ENCODE measurements around the gene ATAD2B.

Gene ATAD2B

DNA sequence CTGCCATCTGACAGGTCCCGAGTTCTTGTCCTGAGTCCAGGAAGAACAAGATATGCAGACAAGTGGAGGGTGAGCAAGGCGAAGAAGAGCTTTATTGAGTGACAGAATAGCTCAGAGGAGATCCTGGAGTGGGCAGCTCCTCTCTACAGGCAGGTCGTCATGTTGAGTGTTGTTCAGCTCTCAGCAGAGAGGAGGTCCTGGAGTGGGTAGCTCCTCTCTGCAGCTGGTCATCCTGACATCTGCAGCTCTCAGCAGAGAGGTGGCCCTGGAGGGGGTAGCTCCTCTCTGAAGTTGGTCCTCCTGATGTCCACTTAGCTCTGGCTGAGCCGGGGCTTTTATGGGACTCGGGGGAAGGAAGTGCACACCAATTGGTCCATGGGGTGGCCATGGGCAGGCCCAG is 90.4 kb downstream of the ATAD2B start:
- DNase-seq = no peak

GRCh38 chr2:23835988-23836387 is 90.9 kb downstream of the ATAD2B start:
- no peak for DNase-seq

GRCh38 chr2:23835423-23835822 is 91.5 kb downstream of the ATAD2B start:
- no peak for DNase-seq

GRCh38 chr2:23828986-23829385 is 97.9 kb downstream of the ATAD2B start:
- no peak for DNase-seq

GRCh38 chr2:23828256-23828980 is 98.5 kb downstream of the ATAD2B start:
- DNase-seq = no peak

- no peak for DNase-seq
These were observed 99.6 kb downstream of the ATAD2B start for GRCh38 chr2:23827287-23827686.

DNA sequence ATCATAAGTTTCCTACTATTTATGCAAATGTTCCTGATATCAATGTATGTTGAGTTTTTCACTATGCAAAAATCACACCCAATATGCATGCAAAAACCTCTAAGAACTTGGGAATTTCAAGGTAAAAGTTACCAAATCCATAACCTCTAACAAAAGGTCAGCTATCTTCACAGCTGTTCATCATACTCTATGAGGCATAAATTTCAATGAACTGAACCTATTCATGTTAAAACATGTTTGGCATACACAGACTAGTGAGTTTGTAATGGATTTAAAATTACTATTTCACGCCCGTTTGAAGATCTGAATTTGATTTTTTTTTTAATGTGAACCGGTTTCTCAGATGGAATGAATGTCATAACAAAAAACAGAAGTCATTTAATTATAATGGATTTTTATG is 100.2 kb downstream of the ATAD2B start:
- no peak for DNase-seq

DNA sequence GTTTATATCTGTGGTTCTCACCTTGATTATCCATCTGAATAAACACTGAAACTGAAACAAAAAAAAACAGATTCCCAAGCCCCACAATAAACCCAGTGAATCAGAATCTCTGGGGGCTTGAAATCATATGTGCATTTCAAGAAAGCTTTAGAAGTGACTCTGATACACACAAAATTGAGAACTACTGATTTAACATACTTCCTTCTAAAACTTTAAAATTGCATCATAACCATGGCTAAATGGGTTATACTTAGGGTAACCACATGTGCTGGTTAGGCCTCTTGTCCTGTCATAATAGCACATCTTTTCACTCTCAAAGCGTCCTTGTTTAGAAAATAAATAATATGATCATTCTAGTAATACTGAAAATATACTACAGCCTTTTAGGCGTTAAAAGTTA is 100.9 kb downstream of the ATAD2B start:
- DNase-seq = no peak

GRCh38 chr2:23824777-23825212 is 102.1 kb downstream of the ATAD2B start:
- no peak for DNase-seq

DNA sequence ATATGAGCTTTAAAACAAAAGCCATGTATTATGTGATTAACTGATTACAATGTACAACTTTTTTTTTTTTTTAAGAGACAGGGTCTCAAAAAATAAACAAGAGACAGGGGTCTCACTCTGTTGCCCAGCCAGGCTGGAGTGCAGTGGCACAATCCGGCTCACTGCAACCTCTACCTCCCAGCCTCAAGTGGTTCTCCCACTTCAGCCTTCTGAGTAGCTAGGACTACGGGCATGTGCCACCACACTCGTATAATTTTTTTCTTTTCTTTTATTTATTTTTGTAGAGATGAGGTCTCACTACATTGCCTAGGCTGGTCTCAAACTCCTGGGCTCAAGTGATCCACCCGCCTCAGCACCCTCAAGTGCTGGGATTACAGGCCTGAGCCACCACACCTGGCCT is 103.1 kb downstream of the ATAD2B start:
- no peak for DNase-seq

- DNase-seq = no peak
These were observed 112.0 kb downstream of the ATAD2B start for GRCh38 chr2:23814963-23815362.

DNA sequence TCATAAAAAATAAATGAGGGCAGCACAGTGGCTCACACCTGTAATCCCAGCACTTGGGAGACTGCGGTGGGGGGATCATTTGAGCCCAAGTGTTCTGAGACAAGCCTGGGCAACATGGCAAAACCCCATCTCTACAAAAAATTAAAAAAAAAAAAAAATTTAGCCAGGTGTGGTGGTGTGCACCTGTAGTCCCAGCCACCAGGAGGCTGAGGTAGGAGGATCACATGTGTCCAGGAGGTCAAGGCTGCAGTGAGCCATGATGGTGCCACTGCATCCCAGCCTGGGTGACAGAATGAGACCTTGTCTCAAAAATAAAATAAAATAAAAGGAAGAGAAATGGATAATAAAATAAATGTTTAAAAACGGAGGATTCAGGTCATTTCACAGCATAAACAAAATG is 113.5 kb downstream of the ATAD2B start:
- DNase-seq = no peak

DNA sequence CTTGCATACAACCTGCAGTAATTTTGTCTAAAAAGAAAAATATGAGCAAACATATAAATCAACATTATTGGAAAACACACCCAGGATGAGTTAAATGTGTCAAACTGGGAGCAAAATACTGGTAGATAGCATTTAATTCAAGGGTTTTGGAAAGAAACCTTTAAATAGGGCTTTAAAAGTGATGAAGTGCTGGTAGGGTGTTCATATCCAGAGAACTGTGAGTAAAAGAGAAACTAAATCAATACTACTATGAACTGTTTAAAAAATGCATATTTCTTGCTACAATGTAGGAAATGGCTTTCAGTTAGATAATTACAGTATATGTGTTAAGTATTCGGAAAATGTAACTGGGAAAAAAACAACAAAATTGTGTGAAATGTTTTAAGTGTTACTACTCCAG is 117.8 kb downstream of the ATAD2B start:
- DNase-seq = no peak

- DNase-seq = no peak
These were observed 120.2 kb downstream of the ATAD2B start for GRCh38 chr2:23806665-23807249.

DNA sequence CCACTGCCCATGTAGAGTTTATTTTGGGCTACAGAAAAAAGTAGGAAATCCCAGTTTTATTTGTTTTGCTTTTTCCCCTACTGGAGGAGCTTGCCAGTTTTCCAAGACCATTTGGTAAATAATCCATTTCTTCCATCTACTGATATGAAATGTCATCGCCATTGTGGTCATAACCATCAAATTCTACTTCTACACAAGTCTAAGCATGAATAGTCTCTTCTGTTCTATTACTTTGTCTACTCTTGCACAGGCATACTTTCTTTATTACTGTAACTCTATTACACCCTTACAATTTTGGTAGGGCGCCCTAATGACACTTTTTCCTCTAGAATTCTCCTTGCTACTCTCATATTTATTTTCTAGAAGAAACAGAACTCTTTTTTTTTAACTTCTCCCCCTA is 120.7 kb downstream of the ATAD2B start:
- no peak for DNase-seq

DNA sequence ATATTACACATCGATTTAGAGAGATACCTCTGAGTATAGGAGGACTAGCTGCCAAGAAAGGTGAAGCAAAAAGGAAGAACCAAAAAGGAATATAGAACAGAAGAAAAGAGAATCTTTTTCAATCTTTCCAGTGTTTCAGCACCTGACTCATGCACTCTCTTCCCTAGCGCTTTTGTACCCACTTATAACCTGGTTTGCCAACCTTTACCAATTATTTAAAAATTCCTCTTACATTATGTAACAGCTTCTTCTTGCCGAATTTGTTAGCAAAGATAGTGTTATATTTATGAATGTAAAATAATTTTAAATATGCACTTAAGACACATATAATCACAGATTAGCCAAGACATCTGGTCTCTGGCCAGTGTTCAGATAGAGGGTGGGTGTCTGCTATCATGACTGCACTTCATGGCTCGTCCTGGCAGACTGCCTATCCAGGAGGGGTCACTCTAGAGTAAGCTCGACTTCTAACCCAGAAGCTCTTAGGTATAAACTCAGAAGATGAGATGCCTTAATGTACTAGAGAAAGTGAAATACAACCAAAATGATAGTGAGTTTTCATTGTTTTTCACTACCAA is 122.9 kb downstream of the ATAD2B start:
- no peak for DNase-seq

DNA sequence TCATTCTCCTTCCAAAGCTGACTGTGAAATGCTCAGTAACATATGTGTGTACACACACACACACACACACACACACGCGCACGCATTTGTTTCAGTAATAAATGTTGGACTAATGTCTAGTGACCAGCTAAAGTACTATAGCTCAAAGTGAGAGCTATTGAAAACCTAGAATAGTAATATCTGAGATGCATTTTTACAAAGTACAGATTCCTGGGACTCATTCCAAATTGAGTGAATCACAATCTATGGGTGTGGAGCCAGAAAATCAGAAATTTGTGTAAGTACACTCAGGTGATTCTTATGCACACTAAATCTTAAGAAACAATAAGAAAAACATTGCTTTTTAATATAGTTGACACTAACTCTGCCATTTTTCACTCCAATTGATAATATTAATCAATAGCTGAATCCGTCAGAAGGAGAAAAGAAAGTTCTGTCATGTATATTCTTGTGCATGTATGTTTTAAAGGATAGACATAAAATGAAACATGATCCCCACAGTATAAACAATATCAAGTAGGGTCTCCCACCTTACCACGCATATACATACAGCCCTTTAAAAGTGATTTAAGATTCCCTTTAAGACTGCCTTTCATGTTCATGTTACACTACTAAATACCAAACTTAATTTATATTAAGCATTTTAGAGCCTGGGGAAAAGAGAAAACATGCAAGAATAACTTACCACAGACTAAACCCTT is 123.5 kb downstream of the ATAD2B start:
- DNase-seq = no peak

GRCh38 chr2:23801396-23801795 is 125.5 kb downstream of the ATAD2B start:
- no peak for DNase-seq

- no peak for DNase-seq
These were observed 132.7 kb downstream of the ATAD2B start for GRCh38 chr2:23794234-23794633.

DNA sequence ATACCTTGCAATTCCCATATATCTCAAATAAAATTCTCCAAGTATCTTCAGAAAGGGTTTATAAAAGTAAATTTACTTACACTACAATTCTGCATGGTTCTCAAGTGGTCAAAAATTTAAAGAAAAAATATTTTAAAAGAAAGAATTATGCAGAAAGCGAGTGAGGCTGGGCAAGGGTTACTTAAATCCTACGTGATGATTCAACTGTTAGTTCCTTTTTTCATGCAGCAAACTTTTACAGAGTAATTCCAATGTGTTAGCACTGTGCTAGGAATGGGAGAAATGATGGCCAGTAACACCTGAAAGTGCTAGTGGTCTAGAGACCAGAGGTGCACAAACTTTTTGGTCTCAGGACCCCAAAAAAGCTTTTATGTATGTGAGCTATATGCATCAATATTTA is 133.4 kb downstream of the ATAD2B start:
- no peak for DNase-seq

DNA sequence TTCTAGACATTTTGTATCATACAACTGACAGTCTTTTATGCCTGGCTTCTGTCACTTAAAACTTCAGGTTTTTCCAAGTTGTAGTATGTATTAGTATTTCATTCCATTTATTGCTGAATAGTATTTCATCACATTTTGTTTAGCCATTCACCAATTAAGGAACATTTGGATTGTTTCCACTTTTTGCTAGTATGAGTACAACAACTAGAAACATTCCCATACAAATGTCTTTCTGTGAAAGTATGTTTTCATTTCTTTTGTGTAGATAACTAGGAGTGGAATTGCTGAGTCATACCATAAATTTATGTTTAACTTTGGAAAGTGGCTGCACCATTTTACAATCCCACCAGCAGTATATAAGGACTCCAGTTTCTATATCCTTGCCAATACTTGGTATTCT is 135.9 kb downstream of the ATAD2B start:
- DNase-seq = no peak

DNA sequence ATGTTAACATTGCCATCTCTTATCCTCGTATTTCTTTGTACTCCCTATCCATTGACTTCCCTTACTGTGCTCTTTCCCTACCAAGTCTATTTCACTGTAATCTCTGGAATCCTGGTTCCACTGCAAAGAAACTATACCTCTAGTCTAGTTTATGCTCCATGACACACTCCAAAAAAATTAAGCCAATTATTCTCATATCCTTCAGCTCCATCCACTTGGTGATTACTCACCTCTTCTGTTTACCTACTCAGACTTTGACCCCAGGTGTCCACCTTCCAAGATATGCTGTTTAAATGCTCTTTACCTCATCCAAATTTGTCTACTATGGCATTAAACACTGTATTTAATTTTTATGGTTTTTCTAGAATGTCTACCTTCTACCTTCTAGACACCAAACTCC is 137.9 kb downstream of the ATAD2B start:
- no peak for DNase-seq

DNA sequence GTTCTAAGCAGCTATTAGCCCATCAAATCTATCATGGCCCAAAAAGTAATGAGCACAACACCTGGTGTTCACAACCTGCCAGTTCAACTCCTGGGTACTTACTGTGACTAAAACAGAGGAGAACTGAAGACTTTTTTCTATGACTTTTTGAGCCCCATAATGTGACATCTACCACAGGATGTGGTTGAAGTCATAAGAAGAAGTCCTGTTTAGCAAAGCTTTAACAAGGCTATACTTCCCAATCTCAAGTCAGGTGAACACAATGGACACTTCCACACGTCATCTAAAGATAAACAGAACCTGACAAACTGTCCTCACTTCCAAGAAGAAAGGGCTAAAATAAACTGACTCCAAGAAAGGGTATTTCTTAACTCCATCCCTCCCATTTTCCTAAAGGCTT is 138.8 kb downstream of the ATAD2B start:
- no peak for DNase-seq

DNA sequence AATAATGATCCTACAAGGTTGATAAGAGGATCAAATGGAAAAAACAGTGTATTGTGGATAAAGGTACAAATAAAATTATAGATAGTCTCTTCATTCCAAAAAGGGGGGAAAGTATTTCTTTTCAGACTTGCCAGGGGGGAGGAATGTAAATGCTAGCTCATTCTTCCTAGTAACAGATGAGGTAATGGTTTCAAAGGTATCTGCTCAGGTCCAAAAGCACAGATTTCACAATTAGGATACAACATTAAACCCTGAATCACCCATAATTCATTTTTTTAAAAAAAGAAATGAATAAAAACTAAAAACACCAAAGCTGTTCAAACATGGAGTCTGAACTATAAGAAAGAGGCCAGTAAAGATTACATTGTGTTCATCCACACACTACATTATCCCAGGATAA is 142.0 kb downstream of the ATAD2B start:
- no peak for DNase-seq
